Aorta (tissue), 5 donors: ENCODE measurements around the gene MPDU1. TPM values are rescaled to one million over a fixed set of nuclear protein-coding genes. Genes with fewer than 3 reads are reported as not detected.

Experiments used
- ATAC-seq: fragments of 200-7000 bp; cut with Tn5 transposase; one replicate; pipeline ENCODE4 v1.9.1; 2022; ENCODE audit warnings: moderate library complexity; ENCODE audit not compliant: low FRiP score
- DNase-seq, 2 donors: peaks; one replicate each; pipeline ENCODE4 v3.0.0-alpha.2; 2020
- H3K27ac ChIP-seq, 2 donors: one replicate each; pipeline ENCODE4 v1.5.1; 2013; ENCODE audit warnings: low read length in 2 of 2, mild to moderate bottlenecking in 2 of 2, moderate library complexity in 2 of 2, control low read depth in 1 of 2, inconsistent platforms in 1 of 2, low read depth in 1 of 2
- H3K27me3 ChIP-seq, 2 donors: one replicate each; pipeline ENCODE4 v1.6.1; 2013; ENCODE audit warnings: control low read depth in 1 of 2, low read length in 1 of 2, mild to moderate bottlenecking in 1 of 2, moderate library complexity in 1 of 2; ENCODE audit not compliant: insufficient read depth in 2 of 2, control insufficient read depth in 1 of 2
- H3K36me3 ChIP-seq, 2 donors: one replicate each; pipeline ENCODE4 v1.6.1; 2013; ENCODE audit warnings: control low read depth in 1 of 2, low read length in 1 of 2, mild to moderate bottlenecking in 1 of 2; ENCODE audit not compliant: insufficient read depth in 2 of 2, control insufficient read depth in 1 of 2
- H3K4me1 ChIP-seq, 2 donors: one replicate each; pipeline ENCODE4 v1.6.1; 2013; ENCODE audit warnings: low read length in 2 of 2, control low read depth in 1 of 2, mild to moderate bottlenecking in 1 of 2, moderate library complexity in 1 of 2; ENCODE audit not compliant: insufficient read depth in 2 of 2, control insufficient read depth in 1 of 2
- H3K4me3 ChIP-seq, 2 donors: one replicate each; pipeline ENCODE4 v1.5.1; 2013; ENCODE audit warnings: low read length in 2 of 2, control low read depth in 1 of 2, mild to moderate bottlenecking in 1 of 2
- H3K9me3 ChIP-seq: one replicate; pipeline ENCODE4 v1.6.1; 2013; ENCODE audit warnings: mild to moderate bottlenecking, low read length; ENCODE audit not compliant: control insufficient read depth
- WGBS, 2 donors: extraction: QIAGEN DNeasy Blood & Tissue Kit; methylation state at CpG; one replicate each; pipeline ENCODE4 v1.1.7; 2013; 5-methylcytosine and 5-hydroxymethylcytosine counted together
- intact Hi-C, 2 donors: fragments of 100-400 bp; cut with DNase I; formaldehyde crosslinking; loops; one replicate each; pipeline versions ENCODE4 v1.14.2 to v1.15.0; 2022
- polyA plus RNA-seq, 2 donors: library from polyadenylated mRNA; stranded (reverse); fragments of 200-250 nt; gene quantifications; one replicate each; pipeline ENCODE4 v1.2.3, GENCODE V29; 2013
- total RNA-seq, 2 donors: library from RNA; stranded (reverse); fragmentation: NEBNext Ultra II Directional; extraction: Animal tissue kit (Norgen Biotek cat#: 25700); gene quantifications; one replicate each; pipeline ENCODE4 v1.2.1, GENCODE V29; 2021
- donor health status: healthy with polysubstance abuse.
- donor health status: Bipolar disorder and iron deficiency.
- donor health status: DM: no; HTN: no; CAD: no.
- donor health status: DM: no; HTN: no; CAD: no.
- donor health status: DM: yes; HTN: yes; CAD: no.

Gene MPDU1
- total and polyA plus RNA-seq, 4 donors = 12.0 to 24.7 (median 21.1) TPM

DNA sequence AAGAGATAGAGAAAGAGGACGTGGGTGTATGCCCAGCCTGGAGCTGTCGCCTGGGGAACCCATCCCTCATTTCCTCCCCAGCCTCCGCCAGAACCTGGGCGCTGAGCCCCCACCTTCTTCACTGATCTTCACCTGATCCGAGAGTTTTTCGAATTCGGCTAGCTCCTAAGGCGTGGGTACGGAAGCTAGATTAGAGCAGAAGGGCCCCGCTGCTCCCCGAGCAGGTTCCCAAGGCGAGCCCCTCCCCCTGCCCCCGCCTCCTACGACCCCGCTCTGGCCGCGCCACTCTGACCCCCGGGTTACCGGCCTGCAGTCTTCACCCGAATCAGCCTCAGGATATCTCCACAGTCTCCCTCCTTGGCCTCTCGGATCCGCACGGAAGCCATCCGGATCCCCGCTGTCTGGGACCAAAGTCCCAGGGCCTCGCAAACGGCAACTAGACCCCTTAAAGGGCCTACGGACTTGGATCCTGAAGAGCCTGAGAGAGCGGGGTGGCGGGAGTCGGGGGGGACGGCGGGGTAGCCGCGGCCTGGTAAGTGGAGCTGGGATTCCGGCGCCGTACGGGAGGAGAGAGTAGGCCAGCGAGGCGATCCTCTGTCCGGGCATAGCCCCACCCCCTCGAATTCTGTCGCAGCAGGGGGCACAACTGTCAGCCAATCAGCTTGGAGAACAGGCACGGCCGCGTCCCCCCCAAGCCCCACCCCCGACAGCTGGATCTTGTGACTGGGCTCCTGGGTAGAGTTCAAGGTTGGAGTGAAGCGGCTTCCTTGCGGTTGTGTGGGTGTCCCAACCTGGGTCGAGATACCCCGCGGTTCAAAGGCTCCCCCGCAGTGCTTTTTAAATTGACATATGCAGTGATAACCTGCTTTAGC is 43.8 kb downstream of the MPDU1 start, which contains the start of gene SAT2:
SAT2 (minus strand) TSS at position 572 of the 872 bp plus-strand sequence; CDS start at position 386, 186 bp downstream.
- peak within 1 kb of the TSS in 1 of 2 donors; percentile 30 for H3K27ac ChIP-seq
- no peaks in the 10 kb centered on the region for H3K4me1 ChIP-seq
- H3K9me3 ChIP-seq = no peaks in the 10 kb centered on the region
- peak; percentile 98 for ATAC-seq
- no peaks in the 10 kb centered on the region for H3K36me3 ChIP-seq
- H3K4me3 ChIP-seq = peak within 1 kb of the TSS; percentile 78 to 93
- no peaks in the 10 kb centered on the region for H3K27me3 ChIP-seq
- peak; percentile 97 to 98 for DNase-seq
- 0 to 1% methylated on average over 54 of the region's 54 CpGs for WGBS, 2 donors
- intact Hi-C loops = loop anchor here (5.0 kb wide), 1 partner anchor 60 kb away; the partner anchor contains the start of genes TP53 (in 2 of the 2) and WRAP53 (in 2 of the 2)

GRCh38 chr17:7629939-7630571 is 46.4 kb downstream of the MPDU1 start, which contains the start of gene SHBG:
SHBG (plus strand) TSS chr17:7630135; CDS start chr17:7630173, 38 bp downstream.
- Histone ChIP-seq H3K36me3 (no peaks in the 10 kb centered on the region), H3K27me3 (no peaks in the 10 kb centered on the region), H3K27ac (no peak within 1 kb of the TSS), H3K9me3 (no peaks in the 10 kb centered on the region), H3K4me1 (no peaks in the 10 kb centered on the region), H3K4me3 (no peak within 1 kb of the TSS)
- 69 to 70% methylated on average over 13 of the region's 13 CpGs for WGBS, 2 donors
- DNase-seq (no peak), ATAC-seq (no peak)
- intact Hi-C loops = loop anchor here (5.0 kb wide), 1 partner anchor 57 kb away; the partner anchor contains the start of genes TP53 (in 2 of the 2) and WRAP53 (in 2 of the 2)

GRCh38 chr17:7631398-7632380 is 48.0 kb downstream of the MPDU1 start:
- intact Hi-C loops = no loop called here

GRCh38 chr17:7632492-7632894 is 48.8 kb downstream of the MPDU1 start:
- Histone ChIP-seq H3K9me3 (no peaks in the 10 kb centered on the region), H3K27me3 (no peaks in the 10 kb centered on the region), H3K27ac (no peak overlapping the region), H3K4me1 (no peaks in the 10 kb centered on the region), H3K4me3 (no peak overlapping the region), H3K36me3 (no peaks in the 10 kb centered on the region)
- 52 to 65% methylated on average over 6 of the region's 6 CpGs for WGBS, 2 donors
- ATAC-seq = no peak
- no peak for DNase-seq
- intact Hi-C loops = no loop called here

More at GRCh38 chr17:7631398-7632380, 48.0 kb downstream of the MPDU1 start:
- no peaks in the 10 kb centered on the region for H3K36me3 ChIP-seq
- ATAC-seq (no peak), DNase-seq (no peak)
- WGBS, 2 donors = 78 to 90% methylated on average over 11 of the region's 11 CpGs
- H3K4me1 ChIP-seq = no peaks in the 10 kb centered on the region
- no peaks in the 10 kb centered on the region for H3K27me3 ChIP-seq
- H3K9me3 ChIP-seq = no peaks in the 10 kb centered on the region
- no peak overlapping the region for H3K4me3 ChIP-seq
- no peak overlapping the region for H3K27ac ChIP-seq

- H3K9me3 ChIP-seq = no peaks in the 10 kb centered on the region
- DNase-seq = no peak
- H3K4me1 ChIP-seq = no peaks in the 10 kb centered on the region
- H3K27me3 ChIP-seq = no peaks in the 10 kb centered on the region
- no peak overlapping the region for H3K27ac ChIP-seq
- H3K4me3 ChIP-seq = no peak overlapping the region
- no peak for ATAC-seq
- H3K36me3 ChIP-seq = no peaks in the 10 kb centered on the region
- intact Hi-C loops = no loop called here
- 85 to 96% methylated on average over 2 of the region's 2 CpGs for WGBS, 2 donors
Observed at GRCh38 chr17:7633093-7633492, 49.4 kb downstream of the MPDU1 start.

DNA sequence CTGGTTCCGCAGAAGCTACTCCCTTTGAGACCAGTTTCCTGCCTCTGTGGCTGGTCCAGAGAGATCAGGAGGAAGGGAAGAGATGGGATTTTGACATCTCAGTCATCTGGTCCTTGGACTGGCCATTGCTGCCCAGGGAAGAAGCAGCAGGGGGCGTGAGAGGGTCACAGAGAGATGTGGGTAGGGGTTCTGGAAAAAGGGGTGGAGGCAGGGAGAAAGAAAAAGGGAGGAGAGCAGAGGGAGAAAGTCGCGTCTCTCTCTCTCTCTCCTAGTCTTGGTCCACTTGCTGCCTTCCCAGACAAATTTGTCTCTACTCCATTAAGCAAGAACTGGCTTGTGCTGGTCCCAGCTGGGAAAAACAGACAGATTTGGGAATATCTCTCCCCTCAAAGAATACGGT is 50.7 kb downstream of the MPDU1 start:
- 11 to 19% methylated on average over 5 of the region's 5 CpGs for WGBS, 2 donors
- Histone ChIP-seq H3K9me3 (no peaks in the 10 kb centered on the region), H3K4me1 (no peaks in the 10 kb centered on the region), H3K27me3 (no peaks in the 10 kb centered on the region), H3K27ac (no peak overlapping the region), H3K4me3 (no peak overlapping the region), H3K36me3 (no peaks in the 10 kb centered on the region)
- DNase-seq = no peak
- ATAC-seq = peak; percentile 31
- intact Hi-C loops = no loop called here

- 65 to 71% methylated on average over 5 of the region's 5 CpGs for WGBS, 2 donors
- Histone ChIP-seq H3K9me3 (no peaks in the 10 kb centered on the region), H3K4me1 (no peaks in the 10 kb centered on the region), H3K36me3 (no peaks in the 10 kb centered on the region), H3K27ac (no peak overlapping the region), H3K27me3 (no peaks in the 10 kb centered on the region), H3K4me3 (no peak overlapping the region)
- intact Hi-C loops = no loop called here
- ATAC-seq = no peak
- no peak for DNase-seq
Observed at GRCh38 chr17:7636163-7636562, 52.5 kb downstream of the MPDU1 start.
